ENCODE measurements around the gene SDF2L1.
"Not testable (repeated sequence)": the region's sequence is repeated elsewhere in the genome, so short reads cannot be mapped to it uniquely, and the experiment has no call there.

SDF2L1 gene

DNA sequence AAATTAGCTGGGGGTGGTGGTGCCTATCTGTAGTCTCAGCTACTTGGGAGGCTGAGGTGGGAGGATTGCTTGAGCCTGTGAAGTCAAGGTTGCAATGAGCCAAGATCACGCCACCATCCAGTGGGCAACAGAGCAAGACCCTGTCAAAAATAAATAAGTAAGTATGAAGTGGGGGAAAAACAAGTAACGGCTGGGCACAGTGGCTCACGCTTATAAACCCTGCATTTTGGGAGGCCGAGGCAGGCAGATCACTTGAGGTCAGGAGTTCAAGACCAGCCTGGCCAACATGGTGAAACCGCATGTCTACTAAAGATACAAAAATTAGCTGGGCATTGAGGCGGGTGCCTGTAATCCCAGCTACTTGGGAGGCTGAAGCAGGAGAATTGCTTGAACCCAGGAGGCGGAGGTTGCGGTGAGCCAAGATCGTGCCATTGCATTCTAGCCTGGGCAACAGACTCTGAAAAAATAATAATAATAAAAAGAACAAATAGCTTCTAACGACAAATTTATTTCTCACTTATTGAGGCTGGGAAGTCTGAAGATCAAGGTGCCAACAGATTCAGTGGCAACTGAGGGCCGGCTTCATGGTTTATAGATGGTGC lies 32.4 kb upstream of the SDF2L1 start:
- not testable (repeated sequence) for ATAC-seq (replicated peaks; ENCODE audit: extremely low read depth, poor library complexity, severe bottlenecking); H3K27me3 Mint-ChIP-seq; H3K27ac Mint-ChIP-seq (ENCODE audit: low read depth); H3K4me3 Mint-ChIP-seq; DNase-seq (ENCODE audit: low spot score in 2 of 2); H3K9me3 Mint-ChIP-seq
- peaks cover 38% of the 10 kb centered on the region for H3K4me1 Mint-ChIP-seq
- peaks cover 33% of the 10 kb centered on the region for H3K36me3 Mint-ChIP-seq (ENCODE audit: insufficient read depth)

DNA sequence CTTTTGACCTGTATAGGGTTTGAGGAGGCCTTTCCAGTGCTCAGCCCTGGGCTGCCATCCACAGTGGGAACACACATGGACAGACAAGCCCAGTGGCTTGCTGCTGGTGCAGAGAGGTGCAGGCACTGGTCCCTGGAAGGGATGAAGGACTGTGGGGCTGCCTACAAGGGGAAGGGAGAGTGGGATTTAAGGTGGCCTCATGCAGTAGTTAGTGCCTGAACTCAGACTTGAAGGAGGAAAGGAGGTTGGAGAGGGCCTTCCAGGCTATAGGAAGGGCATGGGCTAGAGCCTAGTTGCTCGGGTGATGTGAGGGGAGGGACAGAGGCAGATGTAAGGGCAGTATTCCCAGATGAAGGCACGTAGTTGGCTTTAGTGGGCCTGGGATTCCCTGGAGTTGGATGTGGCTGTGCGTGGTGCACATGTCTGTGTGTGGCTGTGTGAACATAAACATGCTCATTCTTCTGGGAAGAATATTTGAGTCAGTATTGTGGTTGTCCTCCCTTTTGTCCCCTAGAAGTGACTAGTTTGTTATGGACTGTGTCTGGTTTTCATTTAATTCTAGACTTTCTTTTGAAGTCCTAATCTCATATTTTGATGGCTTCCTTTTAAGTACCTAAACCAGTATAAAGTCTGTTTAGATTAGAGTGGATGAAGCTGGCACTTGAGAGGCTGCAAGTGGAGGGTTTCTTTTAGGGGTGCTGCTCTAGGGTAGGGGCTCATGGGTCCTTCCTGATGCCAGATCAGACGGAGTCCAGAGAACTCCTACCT lies 30.7 kb upstream of the SDF2L1 start:
- peak overlapping the region; percentile 17 for H3K4me3 Mint-ChIP-seq
- H3K27me3 Mint-ChIP-seq: no peaks in the 10 kb centered on the region
- peaks cover 42% of the 10 kb centered on the region for H3K36me3 Mint-ChIP-seq (ENCODE audit: insufficient read depth)
- ATAC-seq (replicated peaks; ENCODE audit: extremely low read depth, poor library complexity, severe bottlenecking) (no peak), DNase-seq (ENCODE audit: low spot score in 2 of 2) (no peak)
- no peaks in the 10 kb centered on the region for H3K9me3 Mint-ChIP-seq
- peaks cover 38% of the 10 kb centered on the region for H3K4me1 Mint-ChIP-seq
- no peak overlapping the region for H3K27ac Mint-ChIP-seq (ENCODE audit: low read depth)

DNA sequence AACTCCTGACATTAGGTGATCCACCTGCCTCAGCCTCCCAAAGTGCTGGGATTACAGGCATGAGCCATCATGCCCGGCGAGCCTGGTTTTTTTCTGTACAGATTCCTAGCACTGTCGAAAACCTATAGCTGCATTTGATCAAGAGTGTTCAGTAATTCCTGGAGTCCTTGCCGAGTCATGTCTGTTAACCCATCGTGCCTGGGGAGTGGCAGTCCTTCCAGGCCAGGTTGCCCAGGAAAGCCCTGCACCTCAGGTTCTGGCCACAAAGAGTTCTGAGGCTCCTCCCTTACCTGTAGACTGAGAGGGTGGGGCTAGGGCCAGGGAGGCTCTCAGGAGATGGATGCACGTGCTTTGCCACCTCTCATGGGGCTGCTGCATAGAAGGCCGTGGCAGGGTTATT lies 29.2 kb upstream of the SDF2L1 start:
- Mint-ChIP-seq H3K9me3 (no peaks in the 10 kb centered on the region), H3K27me3 (no peaks in the 10 kb centered on the region), H3K4me1 (peaks cover 33% of the 10 kb centered on the region), H3K36me3 (ENCODE audit: insufficient read depth) (peaks cover 45% of the 10 kb centered on the region), H3K4me3 (no peak overlapping the region), H3K27ac (ENCODE audit: low read depth) (peak overlapping the region; percentile 35)
- DNase-seq (ENCODE audit: low spot score in 2 of 2) (no peak), ATAC-seq (replicated peaks; ENCODE audit: extremely low read depth, poor library complexity, severe bottlenecking) (no peak)

DNA sequence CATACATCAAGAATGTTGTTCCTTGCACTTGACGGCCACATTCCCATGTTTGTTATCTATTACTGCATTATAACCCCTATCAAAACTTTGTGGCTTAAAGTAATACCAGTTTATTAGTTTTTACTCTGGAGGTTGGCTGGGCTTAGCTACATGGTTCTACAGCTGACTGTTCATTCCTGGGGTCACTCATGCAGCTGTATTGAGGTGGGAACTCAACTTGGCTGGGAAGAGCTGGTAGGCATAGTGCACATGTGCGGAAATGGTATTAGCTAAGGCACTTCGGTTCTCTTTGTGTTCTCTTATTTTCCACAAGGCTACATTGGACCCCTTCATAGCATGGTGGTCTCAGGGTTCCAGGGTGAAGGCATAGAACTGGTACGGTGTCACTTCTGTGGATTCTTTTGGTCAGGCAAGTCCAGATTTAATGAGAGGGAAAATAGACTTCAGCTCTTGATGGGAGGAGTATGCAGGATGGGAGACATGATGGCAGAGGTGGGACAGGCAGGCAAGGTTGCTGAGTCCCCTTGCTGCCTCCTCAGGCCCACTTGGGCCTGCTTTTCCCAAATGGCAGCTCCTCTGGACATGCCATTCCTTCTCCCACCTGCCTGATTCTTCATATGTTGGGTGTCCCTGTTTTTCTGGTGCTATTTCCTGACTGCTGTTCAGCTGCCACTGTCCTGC lies 28.4 kb upstream of the SDF2L1 start:
- H3K27ac Mint-ChIP-seq (ENCODE audit: low read depth): no peak overlapping the region
- no peak for DNase-seq (ENCODE audit: low spot score in 2 of 2)
- ATAC-seq (replicated peaks; ENCODE audit: extremely low read depth, poor library complexity, severe bottlenecking): no peak
- H3K36me3 Mint-ChIP-seq (ENCODE audit: insufficient read depth): peaks cover 48% of the 10 kb centered on the region
- peaks cover 31% of the 10 kb centered on the region for H3K4me1 Mint-ChIP-seq
- H3K4me3 Mint-ChIP-seq: no peak overlapping the region
- no peaks in the 10 kb centered on the region for H3K27me3 Mint-ChIP-seq
- no peaks in the 10 kb centered on the region for H3K9me3 Mint-ChIP-seq

DNA sequence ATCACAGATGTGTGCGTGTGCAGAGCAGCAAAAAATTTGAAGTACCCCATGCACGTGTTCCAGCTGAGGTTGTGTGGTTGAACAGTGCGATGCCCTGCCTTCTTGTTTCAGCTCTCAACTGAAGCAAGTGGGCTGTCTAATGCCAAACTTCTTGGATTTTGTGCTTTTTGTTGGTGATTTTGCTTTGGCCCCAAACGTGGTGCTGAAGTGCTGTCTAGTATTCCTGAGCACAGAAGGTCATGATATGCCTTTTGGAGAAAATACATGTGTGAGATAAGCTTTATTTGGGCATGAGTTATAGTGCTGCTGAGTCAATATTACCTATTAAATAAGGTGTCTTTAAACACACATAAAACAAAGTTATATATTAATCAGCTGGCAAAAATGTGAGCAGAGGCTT lies 26.4 kb upstream of the SDF2L1 start:
- Mint-ChIP-seq H3K36me3 (ENCODE audit: insufficient read depth) (peaks cover 55% of the 10 kb centered on the region), H3K27ac (ENCODE audit: low read depth) (peak overlapping the region; percentile 76), H3K27me3 (no peaks in the 10 kb centered on the region), H3K4me3 (no peak overlapping the region), H3K4me1 (peaks cover 42% of the 10 kb centered on the region), H3K9me3 (no peaks in the 10 kb centered on the region)
- DNase-seq (ENCODE audit: low spot score in 2 of 2): no peak
- no peak for ATAC-seq (replicated peaks; ENCODE audit: extremely low read depth, poor library complexity, severe bottlenecking)

DNA sequence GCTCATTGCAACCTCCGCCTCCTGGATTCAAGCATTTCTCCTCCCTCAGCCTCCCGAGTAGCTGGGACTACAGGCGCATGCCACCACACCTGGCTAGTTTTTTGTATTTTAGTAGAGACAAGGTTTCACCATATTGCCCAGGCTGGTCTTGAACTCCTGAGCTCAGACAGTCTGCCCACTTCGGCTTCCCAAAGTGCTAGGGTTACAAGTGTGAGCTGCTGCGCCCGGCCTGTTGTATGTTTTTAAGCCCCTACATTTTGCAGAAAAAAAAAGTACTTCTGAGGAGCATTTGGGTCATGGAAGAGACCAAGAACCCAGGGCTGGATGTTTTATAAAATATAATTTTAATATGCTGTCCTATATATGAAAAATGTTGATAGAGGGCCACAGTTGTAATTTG lies 24.8 kb upstream of the SDF2L1 start:
- H3K27ac Mint-ChIP-seq (ENCODE audit: low read depth): peak overlapping the region; percentile 22
- not testable (repeated sequence) for H3K27me3 Mint-ChIP-seq

DNA sequence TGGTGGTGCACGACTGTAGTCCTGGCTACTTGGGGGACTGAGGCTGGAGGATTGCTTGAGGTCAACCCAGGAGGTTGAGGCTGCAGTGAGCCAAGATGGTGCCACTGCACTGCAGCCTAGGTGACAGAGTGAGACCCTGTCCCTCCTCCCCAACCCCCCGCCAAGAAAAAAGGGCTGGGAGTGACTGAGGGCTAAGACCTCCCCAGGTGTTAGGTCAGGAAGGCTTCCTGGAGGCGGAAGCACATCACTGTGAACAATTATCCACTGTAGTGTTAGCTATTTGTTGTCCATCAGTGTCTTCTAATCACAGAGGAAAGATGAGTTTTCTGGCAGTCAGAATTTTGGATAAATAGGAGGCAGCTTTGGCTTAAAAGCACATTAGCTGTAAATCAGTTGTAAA lies 21.1 kb upstream of the SDF2L1 start:
- no peak overlapping the region for H3K27ac Mint-ChIP-seq (ENCODE audit: low read depth)
- H3K36me3 Mint-ChIP-seq (ENCODE audit: insufficient read depth): peaks cover 47% of the 10 kb centered on the region
- ATAC-seq (replicated peaks; ENCODE audit: extremely low read depth, poor library complexity, severe bottlenecking): no peak
- DNase-seq (ENCODE audit: low spot score in 2 of 2): no peak
- H3K9me3 Mint-ChIP-seq: no peaks in the 10 kb centered on the region
- no peak overlapping the region for H3K4me3 Mint-ChIP-seq
- H3K4me1 Mint-ChIP-seq: peaks cover 41% of the 10 kb centered on the region
- H3K27me3 Mint-ChIP-seq: no peaks in the 10 kb centered on the region

More for the DNA sequence above, 24.8 kb upstream of the SDF2L1 start:
- H3K4me3 Mint-ChIP-seq; DNase-seq (ENCODE audit: low spot score in 2 of 2); H3K9me3 Mint-ChIP-seq; ATAC-seq (replicated peaks; ENCODE audit: extremely low read depth, poor library complexity, severe bottlenecking): not testable (repeated sequence)
- peaks cover 37% of the 10 kb centered on the region for H3K4me1 Mint-ChIP-seq
- H3K36me3 Mint-ChIP-seq (ENCODE audit: insufficient read depth): peaks cover 49% of the 10 kb centered on the region

DNA sequence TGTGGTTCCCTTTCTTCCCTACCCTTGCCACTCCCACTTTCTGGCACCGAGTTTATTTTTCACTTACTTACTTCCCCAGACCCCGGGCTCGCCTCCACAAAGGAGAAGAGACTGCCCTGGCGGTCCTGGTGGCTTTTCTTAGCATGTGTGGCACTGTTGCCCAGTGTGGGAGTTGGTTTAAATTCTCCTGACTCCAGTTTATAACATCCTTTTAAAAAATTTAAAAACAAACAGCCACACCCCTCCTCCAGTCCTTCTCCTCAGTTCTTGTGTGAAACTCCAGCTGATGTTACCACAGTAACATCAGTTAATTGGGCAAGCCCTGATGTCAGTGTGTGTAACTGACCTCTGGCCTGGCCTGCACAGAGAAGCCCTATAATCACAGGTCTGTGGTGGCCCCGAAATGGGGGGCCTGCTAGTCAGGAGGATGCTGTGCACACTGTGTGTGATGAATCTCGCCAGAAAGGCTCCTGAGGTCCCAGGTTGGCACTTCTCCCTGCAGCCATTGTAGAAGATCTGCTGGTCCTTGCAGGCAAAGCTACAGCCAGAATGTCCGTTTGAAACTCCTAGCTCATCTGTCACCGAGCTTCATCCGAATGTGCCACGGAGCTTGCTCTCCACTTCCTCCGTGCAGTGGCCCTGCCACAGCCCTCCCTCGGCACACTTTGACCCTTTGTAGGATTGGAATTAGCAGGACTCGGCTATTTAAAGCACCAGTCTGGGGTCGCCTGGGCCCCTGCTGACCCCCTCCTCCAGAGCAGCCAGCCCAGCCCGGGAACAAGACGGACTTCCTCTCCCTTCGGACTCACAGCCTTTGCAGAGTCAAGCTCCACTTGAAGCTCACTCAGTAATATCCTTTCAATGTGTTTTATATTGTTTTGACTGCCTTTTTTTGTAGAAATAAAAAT lies 19.8 kb upstream of the SDF2L1 start:
- no peaks in the 10 kb centered on the region for H3K9me3 Mint-ChIP-seq
- H3K4me3 Mint-ChIP-seq: no peak overlapping the region
- DNase-seq (ENCODE audit: low spot score in 2 of 2): no peak
- H3K36me3 Mint-ChIP-seq (ENCODE audit: insufficient read depth): peaks cover 46% of the 10 kb centered on the region
- peaks cover 47% of the 10 kb centered on the region for H3K4me1 Mint-ChIP-seq
- no peaks in the 10 kb centered on the region for H3K27me3 Mint-ChIP-seq
- ATAC-seq (replicated peaks; ENCODE audit: extremely low read depth, poor library complexity, severe bottlenecking): no peak
- H3K27ac Mint-ChIP-seq (ENCODE audit: low read depth): peak overlapping the region; percentile 68

DNA sequence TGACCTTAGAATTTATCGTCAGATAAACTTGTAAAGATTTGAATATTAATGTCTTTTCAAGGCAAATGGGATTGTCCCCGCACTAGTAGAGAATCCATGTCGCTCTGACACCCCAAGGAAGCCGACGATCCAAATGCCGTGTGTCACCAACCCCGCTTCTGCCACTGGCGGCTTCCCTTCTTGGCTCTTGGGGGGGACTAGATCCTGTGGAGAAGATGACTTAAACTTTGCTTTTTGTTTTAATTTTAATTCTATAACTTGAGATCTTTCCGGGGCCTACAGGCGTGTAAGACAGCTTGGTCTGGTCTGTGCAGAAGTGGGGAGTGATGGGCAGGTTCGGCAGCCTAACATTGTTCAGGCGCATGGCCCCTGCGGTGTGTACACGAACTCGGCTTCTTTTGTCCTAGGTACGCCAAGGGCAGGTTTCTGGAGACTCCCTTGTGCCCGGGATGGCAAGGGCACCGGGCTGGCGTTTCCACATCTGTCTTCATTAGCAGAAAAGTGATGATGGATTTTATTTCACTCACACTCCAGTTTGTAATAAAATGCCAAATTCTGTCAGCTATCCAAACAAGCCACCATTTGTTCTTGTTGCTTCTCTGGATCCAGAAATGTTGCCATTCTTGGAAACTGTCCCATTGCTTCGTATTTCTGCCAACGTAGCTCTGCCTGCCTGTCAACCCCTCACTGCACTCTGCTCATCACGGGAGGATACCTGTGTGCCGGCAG lies 19.0 kb upstream of the SDF2L1 start:
- Mint-ChIP-seq H3K27ac (ENCODE audit: low read depth) (peak overlapping the region; percentile 68), H3K9me3 (no peaks in the 10 kb centered on the region), H3K36me3 (ENCODE audit: insufficient read depth) (peaks cover 46% of the 10 kb centered on the region), H3K4me3 (no peak overlapping the region), H3K27me3 (no peaks in the 10 kb centered on the region), H3K4me1 (peaks cover 47% of the 10 kb centered on the region)
- ATAC-seq (replicated peaks; ENCODE audit: extremely low read depth, poor library complexity, severe bottlenecking): no peak
- no peak for DNase-seq (ENCODE audit: low spot score in 2 of 2)

DNA sequence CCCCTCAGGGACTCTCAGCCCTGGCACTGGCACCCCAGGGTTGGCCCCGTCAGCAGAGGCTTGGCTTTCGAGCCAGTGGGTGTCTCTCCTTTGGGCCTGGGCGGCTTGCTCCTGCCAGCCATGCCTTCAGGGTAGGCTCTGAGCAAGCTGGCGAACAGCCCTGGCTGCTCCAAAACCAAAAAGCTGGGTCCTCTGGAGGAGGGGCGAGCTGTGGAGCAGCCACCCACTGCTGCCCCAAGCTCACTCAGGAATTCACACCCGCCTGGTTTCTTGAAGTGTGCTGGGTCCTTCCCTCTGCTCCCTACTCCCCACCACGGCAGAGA lies 18.5 kb upstream of the SDF2L1 start:
- H3K4me1 Mint-ChIP-seq: peaks cover 52% of the 10 kb centered on the region
- peaks cover 47% of the 10 kb centered on the region for H3K36me3 Mint-ChIP-seq (ENCODE audit: insufficient read depth)
- ATAC-seq (replicated peaks; ENCODE audit: extremely low read depth, poor library complexity, severe bottlenecking): no peak
- no peaks in the 10 kb centered on the region for H3K9me3 Mint-ChIP-seq
- DNase-seq (ENCODE audit: low spot score in 2 of 2): no peak
- no peaks in the 10 kb centered on the region for H3K27me3 Mint-ChIP-seq
- H3K4me3 Mint-ChIP-seq: no peak overlapping the region
- no peak overlapping the region for H3K27ac Mint-ChIP-seq (ENCODE audit: low read depth)

DNA sequence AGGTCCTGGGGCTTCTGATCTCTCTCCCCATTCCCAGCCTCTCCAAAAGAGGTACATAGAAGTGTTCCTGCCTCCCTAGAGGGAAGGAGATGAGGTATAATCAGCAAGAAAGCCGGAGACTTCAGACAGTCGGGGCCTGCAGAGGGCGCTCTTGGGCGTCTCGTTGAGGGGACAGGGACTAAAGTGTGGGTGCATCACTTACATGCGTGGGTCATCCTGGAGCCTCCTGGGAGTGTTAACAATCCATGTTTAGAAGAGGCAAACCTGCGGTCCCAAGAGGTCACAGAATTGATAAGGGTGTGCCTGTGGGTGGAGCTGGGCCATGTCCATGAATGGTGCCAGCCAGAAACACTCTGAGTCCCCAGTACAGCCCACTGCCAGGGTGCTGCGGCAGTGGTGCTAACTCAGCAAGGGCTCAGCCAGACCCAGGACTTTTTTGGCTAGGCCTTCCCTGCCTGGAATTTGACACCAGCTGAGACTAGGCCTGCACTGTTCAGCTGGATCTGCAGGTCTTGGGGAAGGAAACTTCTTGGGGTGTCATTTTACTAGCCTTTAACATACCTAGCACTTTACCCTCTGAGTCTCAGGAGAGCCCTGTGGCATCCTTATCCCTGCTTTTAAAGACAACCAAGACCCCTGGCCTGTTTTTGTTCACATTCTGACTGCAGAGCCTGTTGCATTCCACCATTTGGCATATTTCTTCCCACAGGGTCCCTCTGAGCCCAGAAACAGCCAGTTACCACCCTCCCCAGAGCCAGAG lies 17.8 kb upstream of the SDF2L1 start:
- ATAC-seq (replicated peaks; ENCODE audit: extremely low read depth, poor library complexity, severe bottlenecking): no peak
- H3K27ac Mint-ChIP-seq (ENCODE audit: low read depth): peak overlapping the region; percentile 68
- H3K27me3 Mint-ChIP-seq: no peaks in the 10 kb centered on the region
- H3K4me3 Mint-ChIP-seq: no peak overlapping the region
- peaks cover 53% of the 10 kb centered on the region for H3K4me1 Mint-ChIP-seq
- H3K9me3 Mint-ChIP-seq: no peaks in the 10 kb centered on the region
- H3K36me3 Mint-ChIP-seq (ENCODE audit: insufficient read depth): peaks cover 47% of the 10 kb centered on the region
- no peak for DNase-seq (ENCODE audit: low spot score in 2 of 2)

Data from central memory CD8-positive, alpha-beta T cell (primary cell).